GM20000 (cell line): ENCODE results near the gene B3GNT7.
"Not testable (repeated sequence)": the region's sequence is repeated elsewhere in the genome, so short reads cannot be mapped to it uniquely, and the experiment has no call there.

Source experiments
- DNase-seq: peaks from one replicate; pipeline ENCODE4 v3.0.0; 2012; ENCODE audit warnings: low spot score
- TF ChIP-seq, protein P1 (sequence below): IDR thresholded peaks from 2 replicates; pipeline ENCODE4 v1.5.1; 2012; ENCODE audit warnings: mild to moderate bottlenecking, control low read depth; ENCODE audit errors: extremely low read depth, missing control alignments

The B3GNT7 gene, protein sequence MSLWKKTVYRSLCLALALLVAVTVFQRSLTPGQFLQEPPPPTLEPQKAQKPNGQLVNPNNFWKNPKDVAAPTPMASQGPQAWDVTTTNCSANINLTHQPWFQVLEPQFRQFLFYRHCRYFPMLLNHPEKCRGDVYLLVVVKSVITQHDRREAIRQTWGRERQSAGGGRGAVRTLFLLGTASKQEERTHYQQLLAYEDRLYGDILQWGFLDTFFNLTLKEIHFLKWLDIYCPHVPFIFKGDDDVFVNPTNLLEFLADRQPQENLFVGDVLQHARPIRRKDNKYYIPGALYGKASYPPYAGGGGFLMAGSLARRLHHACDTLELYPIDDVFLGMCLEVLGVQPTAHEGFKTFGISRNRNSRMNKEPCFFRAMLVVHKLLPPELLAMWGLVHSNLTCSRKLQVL

DNA sequence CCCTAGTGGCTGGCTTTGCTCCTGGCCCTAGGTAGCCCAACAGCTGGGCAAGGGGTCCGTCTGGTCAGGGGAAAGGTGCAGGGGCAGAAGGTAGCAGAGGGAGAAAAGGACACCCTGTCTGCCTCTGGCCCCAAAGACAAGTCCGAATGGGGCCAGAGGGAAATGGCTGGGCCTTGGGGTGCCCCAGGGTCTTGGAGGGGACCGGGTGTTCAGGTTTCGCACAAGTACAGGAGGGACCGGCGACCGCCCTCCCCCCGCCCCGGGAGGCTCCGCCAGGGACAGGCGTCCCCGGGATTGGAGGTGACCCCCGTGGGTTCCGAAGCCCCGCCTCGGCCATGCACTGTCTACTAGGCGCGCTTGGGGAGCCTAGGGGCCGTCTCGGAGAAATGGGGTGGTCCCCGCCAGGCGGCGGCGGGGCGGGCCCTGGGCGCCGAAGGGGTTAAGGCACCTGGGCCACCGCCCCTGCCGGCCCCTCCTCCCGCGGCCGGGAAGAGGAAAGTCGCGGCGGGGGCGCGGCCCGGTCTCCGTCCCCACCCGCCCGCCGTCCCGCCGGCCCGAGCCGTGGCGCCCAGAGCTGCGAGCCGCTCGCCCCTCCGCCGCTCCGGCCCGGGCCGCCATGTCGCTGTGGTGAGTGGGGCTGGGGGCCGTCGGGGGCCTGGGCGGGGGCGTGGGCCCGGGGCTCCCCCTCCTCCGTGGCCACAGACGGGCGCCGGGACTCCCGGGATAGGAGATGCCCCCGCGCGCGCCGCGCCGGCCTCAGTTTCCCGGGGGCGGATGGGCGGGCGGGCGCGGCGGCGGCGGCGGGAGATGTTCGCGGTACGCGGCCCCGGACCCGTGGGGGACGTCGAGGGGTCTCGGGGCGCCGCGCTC, at the start of gene B3GNT7:
Gene B3GNT7 (plus strand): TSS at position 523 of the 870 bp plus-strand sequence. CDS start 94 bp downstream, at position 617.
- DNase-seq, result peak; percentile 88
- TF ChIP-seq, protein P1, sequence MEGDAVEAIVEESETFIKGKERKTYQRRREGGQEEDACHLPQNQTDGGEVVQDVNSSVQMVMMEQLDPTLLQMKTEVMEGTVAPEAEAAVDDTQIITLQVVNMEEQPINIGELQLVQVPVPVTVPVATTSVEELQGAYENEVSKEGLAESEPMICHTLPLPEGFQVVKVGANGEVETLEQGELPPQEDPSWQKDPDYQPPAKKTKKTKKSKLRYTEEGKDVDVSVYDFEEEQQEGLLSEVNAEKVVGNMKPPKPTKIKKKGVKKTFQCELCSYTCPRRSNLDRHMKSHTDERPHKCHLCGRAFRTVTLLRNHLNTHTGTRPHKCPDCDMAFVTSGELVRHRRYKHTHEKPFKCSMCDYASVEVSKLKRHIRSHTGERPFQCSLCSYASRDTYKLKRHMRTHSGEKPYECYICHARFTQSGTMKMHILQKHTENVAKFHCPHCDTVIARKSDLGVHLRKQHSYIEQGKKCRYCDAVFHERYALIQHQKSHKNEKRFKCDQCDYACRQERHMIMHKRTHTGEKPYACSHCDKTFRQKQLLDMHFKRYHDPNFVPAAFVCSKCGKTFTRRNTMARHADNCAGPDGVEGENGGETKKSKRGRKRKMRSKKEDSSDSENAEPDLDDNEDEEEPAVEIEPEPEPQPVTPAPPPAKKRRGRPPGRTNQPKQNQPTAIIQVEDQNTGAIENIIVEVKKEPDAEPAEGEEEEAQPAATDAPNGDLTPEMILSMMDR, result no peak

- no peak for DNase-seq
- TF ChIP-seq, protein P1, result no peak
Observed at GRCh38 chr2:231347081-231347480, 48.4 kb upstream of the B3GNT7 start.

DNA sequence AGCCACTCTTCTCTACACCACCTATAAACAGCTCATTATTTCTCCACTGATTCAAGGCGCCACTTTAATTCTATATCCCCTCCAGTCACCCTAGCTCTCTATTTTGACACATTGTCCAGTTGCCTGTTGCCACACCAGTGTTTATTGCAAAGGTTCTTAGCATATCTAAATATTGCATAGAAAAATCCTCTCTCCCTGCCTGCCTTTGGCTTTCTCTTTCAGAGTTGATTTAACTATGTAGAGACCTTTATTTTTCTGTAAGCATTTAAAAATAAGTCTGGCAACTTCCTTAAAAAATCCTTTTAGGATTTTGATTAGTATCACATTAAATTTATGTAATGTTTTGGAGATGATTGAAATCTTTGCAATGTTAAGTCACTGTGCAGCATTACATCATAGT, 47.9 kb upstream of the B3GNT7 start:
- TF ChIP-seq, protein P1, result no peak
- DNase-seq, result no peak

DNA sequence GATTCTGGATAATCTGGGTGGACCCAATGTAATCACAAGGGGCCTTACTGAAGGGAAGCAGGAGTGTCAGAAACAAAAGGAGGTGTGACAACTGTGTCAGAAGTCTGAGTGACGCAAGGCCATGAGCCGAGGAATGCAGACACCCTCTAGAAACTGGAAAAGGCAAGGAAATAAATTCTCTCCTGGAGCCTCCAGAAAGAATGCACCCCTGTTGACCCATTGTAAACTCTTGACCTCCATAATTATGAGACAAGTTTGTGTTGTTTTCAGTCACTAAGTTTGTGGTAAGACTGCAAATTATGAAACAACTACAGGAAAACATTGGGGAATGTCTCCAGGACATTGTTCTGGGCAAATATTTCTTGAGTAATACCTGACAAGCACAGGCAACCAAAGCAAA, 47.3 kb upstream of the B3GNT7 start:
- DNase-seq, result no peak
- TF ChIP-seq, protein P1, result no peak

GRCh38 chr2:231348704-231349373, 46.7 kb upstream of the B3GNT7 start:
- TF ChIP-seq, protein P1, result no peak
- DNase-seq, result no peak

DNA sequence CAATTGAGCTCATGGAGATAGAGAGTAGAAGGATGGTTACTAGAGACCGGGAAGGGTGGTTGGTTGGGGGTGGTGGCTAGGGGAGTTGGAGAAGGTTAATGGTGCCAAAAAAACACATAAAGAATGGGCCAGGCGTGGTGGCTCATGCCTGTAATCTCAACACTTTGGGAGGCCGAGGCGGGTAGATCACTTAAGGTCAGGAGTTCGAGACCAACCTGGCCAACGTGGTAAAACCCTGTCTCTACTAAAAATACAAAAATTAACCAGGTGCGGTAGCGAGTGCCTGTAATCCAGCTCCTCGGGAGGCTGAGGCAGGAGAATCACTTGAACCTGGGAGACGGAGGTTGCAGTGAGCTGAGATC, 46.2 kb upstream of the B3GNT7 start:
- DNase-seq, result not testable (repeated sequence)

- DNase-seq, result no peak
- TF ChIP-seq, protein P1, result no peak
Observed at GRCh38 chr2:231351648-231352047, 43.9 kb upstream of the B3GNT7 start.
